OCI-LY7 (cell line): ENCODE results near the gene CTCF.

Experiments used
- CTCF ChIP-seq: fragments of 200-600 bp; sonication (generic); conservative IDR thresholded peaks from 2 replicates; pipeline ENCODE4 v1.5.1; 2014; ENCODE audit warnings: mild to moderate bottlenecking, antibody characterized with exemption, low read length, moderate library complexity, mixed read lengths
- EZH2phosphoT487 ChIP-seq: fragments of 200-600 bp; sonication (generic); IDR thresholded peaks from 2 replicates; pipeline ENCODE4 v1.6.1; 2018; ENCODE audit warnings: low read depth, borderline replicate concordance, mild to moderate bottlenecking, mixed run types, antibody characterized with exemption, low read length, moderate library complexity, mixed read lengths

GRCh38 chr16:67663877-67664222 lies 101.5 kb downstream of the CTCF start:
- TF ChIP-seq CTCF (no peak), EZH2phosphoT487 (no peak)
